H9 (cell line): ENCODE measurements around the gene COMT. TPM values are rescaled to one million over a fixed set of nuclear protein-coding genes. Genes with fewer than 3 reads are reported as not detected.

ENCODE experiments used
- DNase-seq: peaks from one replicate; pipeline ENCODE4 v3.0.0-alpha.2; 2017
- H2AFZ ChIP-seq: one replicate; pipeline ENCODE4 v1.6.1; 2013; ENCODE audit warnings: mild to moderate bottlenecking, low read length, control low read depth, moderate library complexity
- H2AK5ac ChIP-seq: 2 replicates; pipeline ENCODE4 v1.6.1; 2013; ENCODE audit warnings: low read length, control low read depth, mixed read lengths; ENCODE audit not compliant: insufficient read length
- H2BK120ac ChIP-seq: one replicate; pipeline ENCODE4 v1.6.1; 2013; ENCODE audit warnings: low read depth, mild to moderate bottlenecking, low read length, control low read depth, inconsistent platforms; ENCODE audit not compliant: poor library complexity, severe bottlenecking
- H2BK12ac ChIP-seq: 2 replicates; pipeline ENCODE4 v1.6.1; 2013; ENCODE audit warnings: low read length, control low read depth, mixed read lengths, low read depth; ENCODE audit not compliant: insufficient read length
- H2BK15ac ChIP-seq: 2 replicates; pipeline ENCODE4 v1.6.1; 2013; ENCODE audit warnings: low read depth, low read length, control low read depth
- H2BK20ac ChIP-seq: one replicate; pipeline ENCODE4 v1.6.1; 2013; ENCODE audit warnings: low read depth, mild to moderate bottlenecking, low read length, control low read depth, inconsistent platforms; ENCODE audit not compliant: poor library complexity, severe bottlenecking
- H2BK5ac ChIP-seq: 2 replicates; pipeline ENCODE4 v1.6.1; 2013; ENCODE audit warnings: low read length, control low read depth, mixed read lengths; ENCODE audit not compliant: insufficient read length
- H3K14ac ChIP-seq: 2 replicates; pipeline ENCODE4 v1.6.1; 2013; ENCODE audit warnings: low read length, control low read depth; ENCODE audit not compliant: insufficient read depth
- H3K18ac ChIP-seq: 2 replicates; pipeline ENCODE4 v1.6.1; 2013; ENCODE audit warnings: low read depth, mild to moderate bottlenecking, mixed read lengths, low read length, control low read depth; ENCODE audit not compliant: insufficient read length
- H3K23ac ChIP-seq: 2 replicates; pipeline ENCODE4 v1.6.1; 2013; ENCODE audit warnings: low read length, control low read depth, mixed read lengths, low read depth; ENCODE audit not compliant: insufficient read length
- H3K23me2 ChIP-seq: 2 replicates; pipeline ENCODE4 v1.6.1; 2013; ENCODE audit warnings: low read depth, mild to moderate bottlenecking, mixed read lengths, low read length, control low read depth; ENCODE audit not compliant: insufficient read length, poor library complexity, severe bottlenecking
- H3K27ac ChIP-seq: 2 replicates; pipeline ENCODE4 v1.5.1; 2013; ENCODE audit warnings: low read length, control low read depth, mixed read lengths, low read depth; ENCODE audit not compliant: insufficient read length
- H3K27me3 ChIP-seq: 2 replicates; pipeline ENCODE4 v1.6.1; 2013; ENCODE audit warnings: low read length, control low read depth, inconsistent platforms; ENCODE audit not compliant: insufficient read depth
- H3K4ac ChIP-seq: 2 replicates; pipeline ENCODE4 v1.6.1; 2013; ENCODE audit warnings: low read depth, mild to moderate bottlenecking, control low read depth, inconsistent platforms, low read length, moderate library complexity
- H3K4me1 ChIP-seq: 2 replicates; pipeline ENCODE4 v1.6.1; 2013; ENCODE audit warnings: low read length, control low read depth, inconsistent platforms; ENCODE audit not compliant: insufficient read depth
- H3K4me2 ChIP-seq: 2 replicates; pipeline ENCODE4 v1.6.1; 2013; ENCODE audit warnings: low read length, control low read depth, mixed read lengths; ENCODE audit not compliant: insufficient read length, insufficient read depth
- H3K56ac ChIP-seq: 2 replicates; pipeline ENCODE4 v1.6.1; 2013; ENCODE audit warnings: low read depth, mild to moderate bottlenecking, mixed read lengths, low read length, control low read depth; ENCODE audit not compliant: insufficient read length
- H3K79me1 ChIP-seq: 2 replicates; pipeline ENCODE4 v1.6.1; 2013; ENCODE audit warnings: low read depth, mild to moderate bottlenecking, moderate library complexity, low read length, control low read depth, inconsistent platforms; ENCODE audit not compliant: insufficient read depth, poor library complexity, severe bottlenecking
- H3K79me2 ChIP-seq: 2 replicates; pipeline ENCODE4 v1.6.1; 2013; ENCODE audit warnings: low read length, control low read depth, inconsistent platforms; ENCODE audit not compliant: insufficient read depth
- H3K9ac ChIP-seq: 2 replicates; pipeline ENCODE4 v1.6.1; 2013; ENCODE audit warnings: low read length, control low read depth, mixed read lengths; ENCODE audit not compliant: insufficient read length; ENCODE audit errors: extremely low read depth
- H3K9me3 ChIP-seq: one replicate; pipeline ENCODE4 v1.6.1; 2013; ENCODE audit warnings: low read depth, low read length, inconsistent platforms; ENCODE audit not compliant: control insufficient read depth
- H3T11ph ChIP-seq: one replicate; pipeline ENCODE4 v1.6.1; 2013; ENCODE audit warnings: mild to moderate bottlenecking, low read length, control low read depth, inconsistent platforms
- H4K20me1 ChIP-seq: one replicate; pipeline ENCODE4 v1.6.1; 2013; ENCODE audit not compliant: control insufficient read depth, insufficient read length, insufficient read depth
- H4K5ac ChIP-seq: 2 replicates; pipeline ENCODE4 v1.6.1; 2013; ENCODE audit warnings: low read depth, mild to moderate bottlenecking, mixed read lengths, low read length, control low read depth; ENCODE audit not compliant: insufficient read length
- H4K8ac ChIP-seq: replicated peaks from 2 replicates; pipeline ENCODE4 v1.6.1; 2013; ENCODE audit warnings: low read length, control low read depth, mixed read lengths, low read depth; ENCODE audit not compliant: insufficient read length
- H4K91ac ChIP-seq: 2 replicates; pipeline ENCODE4 v1.6.1; 2013; ENCODE audit warnings: low read depth, mild to moderate bottlenecking, moderate library complexity, mixed read lengths, low read length, control low read depth; ENCODE audit not compliant: insufficient read length
- H3K27ac Mint-ChIP-seq, 3 experiments: 2 replicates in 2 of 3; 3 replicates in 1 of 3; pipeline ENCODE4 v1.8.0; 2020 to 2021; ENCODE audit warnings: mixed read lengths in 3 of 3, mild to moderate bottlenecking in 1 of 3, moderate library complexity in 1 of 3
- H3K27me3 Mint-ChIP-seq: 2 replicates; pipeline ENCODE4 v1.8.0; 2021; ENCODE audit warnings: low read depth, mild to moderate bottlenecking, moderate library complexity, mixed read lengths
- H3K36me3 Mint-ChIP-seq, 3 experiments: 2 replicates in 2 of 3; 3 replicates in 1 of 3; pipeline ENCODE4 v1.8.0; 2020 to 2021; ENCODE audit warnings: low read depth in 3 of 3, mixed read lengths in 3 of 3; ENCODE audit not compliant: insufficient read depth in 1 of 3
- H3K4me1 Mint-ChIP-seq, 2 experiments: 2 replicates each; pipeline ENCODE4 v1.8.0; 2020; ENCODE audit warnings: mixed read lengths in 2 of 2
- H3K4me3 Mint-ChIP-seq, 2 experiments: 2 replicates in 1 of 2; 3 replicates in 1 of 2; pipeline ENCODE4 v1.8.0; 2020 to 2021; ENCODE audit warnings: mild to moderate bottlenecking in 2 of 2, mixed read lengths in 2 of 2, moderate library complexity in 1 of 2
- H3K9me3 Mint-ChIP-seq, 2 experiments: 2 replicates in 1 of 2; 3 replicates in 1 of 2; pipeline ENCODE4 v1.8.0; 2020; ENCODE audit warnings: mild to moderate bottlenecking in 2 of 2, mixed read lengths in 2 of 2, moderate library complexity in 1 of 2
- CTCF ChIP-seq: fragments of 200-600 bp; sonication (generic); conservative IDR thresholded peaks from 3 replicates; pipeline ENCODE4 v1.8.0; 2021; ENCODE audit warnings: antibody characterized with exemption, mild to moderate bottlenecking
- WGBS: extraction: QIAGEN DNeasy Blood & Tissue Kit; methylation state at CpG from one replicate; pipeline ENCODE4 v1.1.7; 2013; ENCODE audit warnings: missing lambda C conversion rate, low lambda C conversion rate, mixed read lengths; ENCODE audit not compliant: insufficient read length; ENCODE audit errors: extremely low coverage; 5-methylcytosine and 5-hydroxymethylcytosine counted together
- total RNA-seq: library from RNA; stranded (reverse); gene quantifications from 2 replicates; pipeline ENCODE4 v1.2.1, GENCODE V29; 2021

COMT gene
- total RNA-seq, 1 experiment from 2014 or later, result 42.2 TPM

- Histone ChIP-seq H3T11ph (no peak overlapping the region), H2BK20ac (no peak overlapping the region), H3K27me3 (no peaks in the 10 kb centered on the region; the same call in 1 of the 2 replicates), H2BK5ac (no peak overlapping the region), H4K20me1 (peaks cover 3% of the 10 kb centered on the region), H4K91ac (no peak overlapping the region), H2AFZ (no peak overlapping the region), H2AK5ac (no peak overlapping the region), H3K23me2 (no peaks in the 10 kb centered on the region), H3K4me2 (no peak overlapping the region), H3K27ac (no peak overlapping the region), H3K23ac (no peak overlapping the region), H3K56ac (no peak overlapping the region), H4K5ac (no peak overlapping the region), H3K9me3 (no peaks in the 10 kb centered on the region), H2BK15ac (no peak overlapping the region), H3K9ac (no peak overlapping the region), H3K14ac (no peak overlapping the region), H3K4me1 (no peaks in the 10 kb centered on the region), H3K79me1 (no peaks in the 10 kb centered on the region), H4K8ac (no peak overlapping the region), H2BK120ac (no peak overlapping the region), H3K4ac (no peak overlapping the region), H3K79me2 (no peaks in the 10 kb centered on the region), H3K18ac (no peak overlapping the region), H2BK12ac (no peak overlapping the region)
- WGBS, result no CpG with 5 or more reads among the region's 11 CpGs
- no peak for TF ChIP-seq CTCF
- no peak for DNase-seq
- Mint-ChIP-seq H3K27me3 (peaks cover under 1% of the 10 kb centered on the region; the same call in 1 of the 2 replicates), H3K9me3 (no peaks in the 10 kb centered on the region), H3K4me3 (no peak overlapping the region), H3K4me1 (no peaks in the 10 kb centered on the region), H3K36me3 (no peaks in the 10 kb centered on the region), H3K27ac (no peak overlapping the region)
Observed at GRCh38 chr22:19928207-19928606, 13.4 kb upstream of the COMT start.
